Measurements from ENCODE around the gene PHF1.

PHF1 gene

GRCh38 chr6:33439956-33440648 is 29.3 kb downstream of the PHF1 start:
- Mint-ChIP-seq H3K4me1 (no peaks in the 10 kb centered on the region), H3K9me3 (no peaks in the 10 kb centered on the region), H3K27me3 (no peaks in the 10 kb centered on the region), H3K27ac (peak overlapping the region; percentile 25), H3K4me3 (no peak overlapping the region), H3K36me3 (peaks cover 55% of the 10 kb centered on the region)
- no peak for DNase-seq
- CTCF ChIA-PET: interaction anchor here (0.5 to 1.1 kb wide), 2 partner anchors 10 to 56 kb away, joined by 3 to 4 read pairs; no protein-coding TSS in a partner anchor

GRCh38 chr6:33440649-33441309 is 30.0 kb downstream of the PHF1 start:
- Mint-ChIP-seq H3K27ac (peak overlapping the region; percentile 26), H3K4me1 (no peaks in the 10 kb centered on the region), H3K36me3 (peaks cover 49% of the 10 kb centered on the region), H3K27me3 (no peaks in the 10 kb centered on the region), H3K9me3 (no peaks in the 10 kb centered on the region), H3K4me3 (no peak overlapping the region)
- CTCF ChIA-PET: interaction anchor here (1.1 to 1.2 kb wide), 2 partner anchors 9 kb away, joined by 3 to 4 read pairs; no protein-coding TSS in a partner anchor
- DNase-seq: no peak

- H3K4me1 Mint-ChIP-seq: no peaks in the 10 kb centered on the region
- no peak for DNase-seq
- no peaks in the 10 kb centered on the region for H3K9me3 Mint-ChIP-seq
- CTCF ChIA-PET: interaction anchor here (1.2 kb wide), 1 partner anchor 9 kb away, joined by 3 read pairs; no protein-coding TSS in a partner anchor
- peak overlapping the region; percentile 26 for H3K27ac Mint-ChIP-seq
- no peak overlapping the region for H3K4me3 Mint-ChIP-seq
- peaks cover 50% of the 10 kb centered on the region for H3K36me3 Mint-ChIP-seq
- no peaks in the 10 kb centered on the region for H3K27me3 Mint-ChIP-seq
These were observed 30.6 kb downstream of the PHF1 start for GRCh38 chr6:33441457-33441856.

GRCh38 chr6:33442283-33442682 is 31.5 kb downstream of the PHF1 start:
- H3K9me3 Mint-ChIP-seq: no peaks in the 10 kb centered on the region
- H3K4me1 Mint-ChIP-seq: no peaks in the 10 kb centered on the region
- CTCF ChIA-PET: no interaction called here
- H3K27ac Mint-ChIP-seq: no peak overlapping the region
- no peak for DNase-seq
- H3K36me3 Mint-ChIP-seq: peaks cover 46% of the 10 kb centered on the region
- no peak overlapping the region for H3K4me3 Mint-ChIP-seq
- H3K27me3 Mint-ChIP-seq: no peaks in the 10 kb centered on the region

- peaks cover 50% of the 10 kb centered on the region for H3K36me3 Mint-ChIP-seq
- no peaks in the 10 kb centered on the region for H3K9me3 Mint-ChIP-seq
- no peaks in the 10 kb centered on the region for H3K27me3 Mint-ChIP-seq
- CTCF ChIA-PET: no interaction called here
- no peaks in the 10 kb centered on the region for H3K4me1 Mint-ChIP-seq
- H3K4me3 Mint-ChIP-seq: no peak overlapping the region
- DNase-seq: no peak
- H3K27ac Mint-ChIP-seq: peak overlapping the region; percentile 73
These were observed 32.2 kb downstream of the PHF1 start for GRCh38 chr6:33443025-33443424.

GRCh38 chr6:33443619-33444504 is 33.0 kb downstream of the PHF1 start:
- H3K27me3 Mint-ChIP-seq: no peaks in the 10 kb centered on the region
- H3K9me3 Mint-ChIP-seq: no peaks in the 10 kb centered on the region
- H3K4me1 Mint-ChIP-seq: no peaks in the 10 kb centered on the region
- DNase-seq: no peak
- H3K4me3 Mint-ChIP-seq: no peak overlapping the region
- CTCF ChIA-PET: no interaction called here
- peaks cover 50% of the 10 kb centered on the region for H3K36me3 Mint-ChIP-seq
- no peak overlapping the region for H3K27ac Mint-ChIP-seq

GRCh38 chr6:33445119-33445603 is 34.3 kb downstream of the PHF1 start:
- Mint-ChIP-seq H3K4me3 (no peak overlapping the region), H3K36me3 (peaks cover 51% of the 10 kb centered on the region), H3K27ac (peak overlapping the region; percentile 16), H3K4me1 (no peaks in the 10 kb centered on the region), H3K9me3 (no peaks in the 10 kb centered on the region), H3K27me3 (no peaks in the 10 kb centered on the region)
- no peak for DNase-seq
- CTCF ChIA-PET: no interaction called here

GRCh38 chr6:33446356-33446755 is 35.5 kb downstream of the PHF1 start:
- Mint-ChIP-seq H3K27me3 (no peaks in the 10 kb centered on the region), H3K36me3 (peaks cover 47% of the 10 kb centered on the region), H3K27ac (peak overlapping the region; percentile 33), H3K4me3 (no peak overlapping the region), H3K9me3 (no peaks in the 10 kb centered on the region), H3K4me1 (peaks cover 4% of the 10 kb centered on the region)
- no peak for DNase-seq
- CTCF ChIA-PET: no interaction called here

GRCh38 chr6:33450434-33450833 is 39.6 kb downstream of the PHF1 start:
- Mint-ChIP-seq H3K4me3 (no peak overlapping the region), H3K4me1 (peaks cover 27% of the 10 kb centered on the region), H3K36me3 (peaks cover 39% of the 10 kb centered on the region), H3K9me3 (no peaks in the 10 kb centered on the region), H3K27me3 (no peaks in the 10 kb centered on the region), H3K27ac (no peak overlapping the region)
- no peak for DNase-seq
- CTCF ChIA-PET: interaction anchor here (1.0 to 1.1 kb wide), 3 partner anchors 9 to 26 kb away, joined by 3 to 4 read pairs (median 3); no protein-coding TSS in a partner anchor

GRCh38 chr6:33451606-33452005 is 40.8 kb downstream of the PHF1 start:
- no peak for DNase-seq
- CTCF ChIA-PET: no interaction called here
- Mint-ChIP-seq H3K27me3 (no peaks in the 10 kb centered on the region), H3K4me1 (peaks cover 33% of the 10 kb centered on the region), H3K27ac (no peak overlapping the region), H3K36me3 (peaks cover 37% of the 10 kb centered on the region), H3K4me3 (no peak overlapping the region), H3K9me3 (no peaks in the 10 kb centered on the region)

GRCh38 chr6:33452496-33452895 is 41.7 kb downstream of the PHF1 start:
- Mint-ChIP-seq H3K27me3 (no peaks in the 10 kb centered on the region), H3K36me3 (peaks cover 40% of the 10 kb centered on the region), H3K4me1 (peaks cover 33% of the 10 kb centered on the region), H3K4me3 (no peak overlapping the region), H3K9me3 (no peaks in the 10 kb centered on the region), H3K27ac (peak overlapping the region; percentile 91)
- CTCF ChIA-PET: no interaction called here
- DNase-seq: no peak

GRCh38 chr6:33453393-33454008 is 42.7 kb downstream of the PHF1 start:
- H3K36me3 Mint-ChIP-seq: peaks cover 31% of the 10 kb centered on the region
- no peaks in the 10 kb centered on the region for H3K27me3 Mint-ChIP-seq
- DNase-seq: peak; percentile 24
- CTCF ChIA-PET: interaction anchor here (1.5 to 1.8 kb wide), 2 partner anchors 23 to 126 kb away, joined by 5 to 9 read pairs; partner anchors contain the start of gene BAK1
- H3K4me3 Mint-ChIP-seq: peak overlapping the region; percentile 96
- H3K4me1 Mint-ChIP-seq: peaks cover 33% of the 10 kb centered on the region
- H3K9me3 Mint-ChIP-seq: no peaks in the 10 kb centered on the region
- peak overlapping the region; percentile 91 for H3K27ac Mint-ChIP-seq

- peak; percentile 98 for DNase-seq
- H3K27ac Mint-ChIP-seq: peak within 1 kb of the TSS; percentile 91
- CTCF ChIA-PET: interaction anchor here (0.6 to 1.8 kb wide), 6 partner anchors 24 to 133 kb away, joined by 3 to 9 read pairs (median 4); partner anchors contain the start of gene BAK1
- H3K4me3 Mint-ChIP-seq: peak within 1 kb of the TSS; percentile 96
- H3K4me1 Mint-ChIP-seq: peaks cover 33% of the 10 kb centered on the region
- H3K36me3 Mint-ChIP-seq: peaks cover 23% of the 10 kb centered on the region
- H3K9me3 Mint-ChIP-seq: no peaks in the 10 kb centered on the region
- no peaks in the 10 kb centered on the region for H3K27me3 Mint-ChIP-seq
These were observed 43.5 kb downstream of the PHF1 start, which contains the start of gene ZBTB9 for GRCh38 chr6:33454009-33454946. TSS of gene ZBTB9 (plus strand) at chr6:33454576. CDS start at chr6:33455101, 525 bp downstream.

All from activated naive CD4-positive, alpha-beta T cell treated with anti-CD3 and anti-CD28 coated beads, Interleukin-2, amount 10 ng/mL, durations not matched to agents 7 days and 5 days (primary cell).